ENCODE measurements around the gene TRPC6.

DNA sequence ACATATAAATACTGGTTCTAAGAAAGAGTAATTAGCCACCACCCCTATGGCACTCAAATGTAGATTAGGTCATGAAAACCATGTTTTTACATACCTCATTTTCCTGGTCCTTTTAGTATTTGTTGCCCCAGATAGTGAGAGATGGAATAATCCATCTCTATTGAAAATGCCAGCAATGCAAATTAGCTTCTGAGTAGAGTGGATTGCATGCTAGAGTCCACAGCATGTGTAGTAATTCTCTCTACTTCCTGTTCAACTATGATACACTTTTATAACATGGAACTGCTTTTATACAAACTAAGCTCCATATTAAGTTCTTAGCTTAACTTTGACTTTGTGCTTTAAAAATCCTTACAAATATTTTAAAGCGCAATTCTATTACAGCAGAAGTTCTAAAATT lies 73.2 kb downstream of the TRPC6 start:
- TF ChIP-seq, protein P1, sequence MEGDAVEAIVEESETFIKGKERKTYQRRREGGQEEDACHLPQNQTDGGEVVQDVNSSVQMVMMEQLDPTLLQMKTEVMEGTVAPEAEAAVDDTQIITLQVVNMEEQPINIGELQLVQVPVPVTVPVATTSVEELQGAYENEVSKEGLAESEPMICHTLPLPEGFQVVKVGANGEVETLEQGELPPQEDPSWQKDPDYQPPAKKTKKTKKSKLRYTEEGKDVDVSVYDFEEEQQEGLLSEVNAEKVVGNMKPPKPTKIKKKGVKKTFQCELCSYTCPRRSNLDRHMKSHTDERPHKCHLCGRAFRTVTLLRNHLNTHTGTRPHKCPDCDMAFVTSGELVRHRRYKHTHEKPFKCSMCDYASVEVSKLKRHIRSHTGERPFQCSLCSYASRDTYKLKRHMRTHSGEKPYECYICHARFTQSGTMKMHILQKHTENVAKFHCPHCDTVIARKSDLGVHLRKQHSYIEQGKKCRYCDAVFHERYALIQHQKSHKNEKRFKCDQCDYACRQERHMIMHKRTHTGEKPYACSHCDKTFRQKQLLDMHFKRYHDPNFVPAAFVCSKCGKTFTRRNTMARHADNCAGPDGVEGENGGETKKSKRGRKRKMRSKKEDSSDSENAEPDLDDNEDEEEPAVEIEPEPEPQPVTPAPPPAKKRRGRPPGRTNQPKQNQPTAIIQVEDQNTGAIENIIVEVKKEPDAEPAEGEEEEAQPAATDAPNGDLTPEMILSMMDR (IDR thresholded peaks at IDR 0.05; ENCODE audit: borderline replicate concordance, extremely low read depth, low read length, poor library complexity, severe bottlenecking) = no peak
- TF ChIP-seq EZH2 (IDR thresholded peaks at IDR 0.05; ENCODE audit: borderline replicate concordance, low read depth, low read length, severe bottlenecking) = no peak

Data from DND-41 (cell line).